SK-N-SH (cell line): Measurements from ENCODE around the gene ADAD2.
"Not testable (repeated sequence)": the region's sequence is repeated elsewhere in the genome, so short reads cannot be mapped to it uniquely, and the experiment has no call there.

ENCODE experiments used
- CHD2 ChIP-seq: fragments of 150-350 bp; IDR thresholded peaks from 2 replicates; pipeline ENCODE4 v1.6.1; 2018; ENCODE audit warnings: low read length; ENCODE audit not compliant: partially characterized antibody
- CTCF ChIP-seq: fragments of 200-600 bp; sonication (generic); IDR thresholded peaks from 2 replicates; pipeline ENCODE4 v1.6.1; 2017; ENCODE audit warnings: antibody characterized with exemption, mild to moderate bottlenecking, moderate library complexity
- EP300 ChIP-seq, 2 experiments: IDR thresholded peaks; 2 replicates each; pipeline versions ENCODE4 v1.4.0 to v1.6.1; 2012; ENCODE audit warnings: borderline replicate concordance in 1 of 2, low read depth in 1 of 2, low read length in 1 of 2
- FOXJ3 ChIP-seq: sonication (generic); formaldehyde crosslinking; IDR thresholded peaks from 2 replicates; pipeline ENCODE4 v1.5.1; 2020; ENCODE audit warnings: mild to moderate bottlenecking, missing genetic modification reagents
- GABPA ChIP-seq: IDR thresholded peaks from 2 replicates; pipeline ENCODE4 v1.4.0; 2012; ENCODE audit warnings: low read depth, mild to moderate bottlenecking
- MEF2A ChIP-seq: IDR thresholded peaks from 2 replicates; pipeline ENCODE4 v1.4.0; 2012; ENCODE audit warnings: low read depth, borderline replicate concordance
- MXI1 ChIP-seq: IDR thresholded peaks from 2 replicates; pipeline ENCODE4 v1.6.1; 2012; ENCODE audit warnings: mild to moderate bottlenecking, low read depth, low read length, improper control_type of control experiment
- RAD21 ChIP-seq: IDR thresholded peaks from 2 replicates; pipeline ENCODE4 v1.6.1; 2012; ENCODE audit warnings: mild to moderate bottlenecking, low read length
- REST ChIP-seq: IDR thresholded peaks from 2 replicates; pipeline ENCODE4 v1.6.1; 2012; ENCODE audit warnings: mild to moderate bottlenecking, low read depth, low read length, moderate library complexity
- RFX5 ChIP-seq: IDR thresholded peaks from 2 replicates; pipeline ENCODE4 v1.6.1; 2012; ENCODE audit warnings: mild to moderate bottlenecking, improper control_type of control experiment, low read length
- SIN3A ChIP-seq: IDR thresholded peaks from 2 replicates; pipeline ENCODE4 v1.6.1; 2012; ENCODE audit warnings: low read depth, mild to moderate bottlenecking, low read length, moderate library complexity, borderline replicate concordance
- SMC3 ChIP-seq: IDR thresholded peaks from 2 replicates; pipeline ENCODE4 v1.6.1; 2012; ENCODE audit warnings: low read depth, low read length, improper control_type of control experiment
- YY1 ChIP-seq: IDR thresholded peaks from 2 replicates; pipeline ENCODE4 v1.4.0; 2012; ENCODE audit warnings: low read depth, mild to moderate bottlenecking

GRCh38 chr16:84204551-84204950, 13.6 kb downstream of the ADAD2 start:
- TF ChIP-seq CTCF; MXI1; EP300 (IDR thresholded peaks at IDR 0.05; ENCODE audit: borderline replicate concordance in 1 of 2, low read depth in 1 of 2, low read length in 1 of 2); SMC3; SIN3A; GABPA; REST; RFX5; FOXJ3 (CRISPR knock-in tag); MEF2A; CHD2; RAD21; YY1: not testable (repeated sequence)
